Osteoblast (primary cell): ENCODE measurements around the gene CTNNA2. TPM values are rescaled to one million over a fixed set of nuclear protein-coding genes. Genes with fewer than 3 reads are reported as not detected.

ENCODE experiments used
- DNase-seq: peaks from one replicate; pipeline ENCODE4 v3.0.0; 2011; ENCODE audit warnings: low spot score, mixed read lengths; ENCODE audit not compliant: insufficient read length; ENCODE audit errors: missing footprints
- H2AFZ ChIP-seq: 2 replicates; pipeline ENCODE4 v1.6.0; 2011; ENCODE audit warnings: mild to moderate bottlenecking, low read length
- H3K27ac ChIP-seq: 2 replicates; pipeline ENCODE4 v1.5.1; 2011; ENCODE audit warnings: mild to moderate bottlenecking, low read depth, low read length, moderate library complexity
- H3K27me3 ChIP-seq: 2 replicates; pipeline ENCODE4 v1.6.0; 2012; ENCODE audit warnings: mild to moderate bottlenecking, control low read depth, inconsistent platforms, low read length, moderate library complexity; ENCODE audit not compliant: insufficient read depth
- H3K36me3 ChIP-seq: 2 replicates; pipeline ENCODE4 v1.5.1; 2011; ENCODE audit warnings: mild to moderate bottlenecking, low read length, control low read depth, moderate library complexity; ENCODE audit not compliant: insufficient read depth
- H3K4me1 ChIP-seq: 2 replicates; pipeline ENCODE4 v1.5.1; 2011; ENCODE audit warnings: mild to moderate bottlenecking, low read length, control low read depth, moderate library complexity; ENCODE audit not compliant: insufficient read depth
- H3K4me2 ChIP-seq: 2 replicates; pipeline ENCODE4 v1.6.0; 2011; ENCODE audit warnings: mild to moderate bottlenecking, low read length; ENCODE audit not compliant: insufficient read depth
- H3K4me3 ChIP-seq: fragments of 200-600 bp; sonication (generic); 3 replicates; pipeline ENCODE4 v1.5.1; 2012; ENCODE audit warnings: mild to moderate bottlenecking, low read length, inconsistent platforms; ENCODE audit not compliant: insufficient read depth
- H3K79me2 ChIP-seq: 2 replicates; pipeline ENCODE4 v1.6.0; 2012; ENCODE audit warnings: mild to moderate bottlenecking, low read length, control low read depth, inconsistent platforms; ENCODE audit not compliant: insufficient read depth
- H3K9me3 ChIP-seq: 2 replicates; pipeline ENCODE4 v1.5.1; 2011; ENCODE audit warnings: low read depth, low read length, control low read depth
- H4K20me1 ChIP-seq: 2 replicates; pipeline ENCODE4 v1.6.0; 2012; ENCODE audit warnings: mild to moderate bottlenecking, low read length, control low read depth; ENCODE audit not compliant: insufficient read depth
- CTCF ChIP-seq: IDR thresholded peaks from 2 replicates; pipeline ENCODE4 v1.5.1; 2011; ENCODE audit warnings: mild to moderate bottlenecking, low read depth, low read length, moderate library complexity; ENCODE audit errors: extremely low read depth
- total RNA-seq: library from RNA; depleted of rRNA; stranded (reverse); fragments of >200 nt; gene quantifications from 2 replicates; pipeline ENCODE4 v1.2.3, GENCODE V29; 2012

CTNNA2 gene
- total RNA-seq, 1 donor, result not detected

DNA sequence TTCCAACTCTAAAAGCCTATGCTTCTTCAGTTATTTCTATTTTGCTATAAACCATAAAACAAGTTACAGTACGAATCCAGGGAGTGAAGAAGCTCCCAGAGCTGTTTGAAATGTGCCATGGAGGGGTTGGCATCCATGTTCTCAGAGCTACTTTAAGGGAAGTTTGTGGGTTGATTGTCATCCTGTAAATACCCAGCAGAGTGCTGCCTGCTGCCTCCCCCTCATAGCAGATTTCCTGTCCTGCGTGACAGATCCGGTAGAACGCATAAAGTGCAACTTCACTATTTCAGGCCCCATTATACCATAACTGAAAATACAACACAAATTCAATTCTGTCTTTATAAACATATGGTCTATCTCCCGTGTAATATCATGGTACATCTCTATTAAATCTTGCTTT is 114.4 kb downstream of the CTNNA2 start:
- Histone ChIP-seq H3K36me3 (no peaks in the 10 kb centered on the region), H3K9me3 (no peaks in the 10 kb centered on the region), H3K4me2 (no peak overlapping the region), H3K79me2 (no peaks in the 10 kb centered on the region), H2AFZ (no peak overlapping the region), H3K27me3 (no peaks in the 10 kb centered on the region), H4K20me1 (no peaks in the 10 kb centered on the region), H3K4me3 (no peak overlapping the region), H3K4me1 (peaks cover 9% of the 10 kb centered on the region), H3K27ac (no peak overlapping the region)
- TF ChIP-seq CTCF, result no peak
- DNase-seq, result no peak

DNA sequence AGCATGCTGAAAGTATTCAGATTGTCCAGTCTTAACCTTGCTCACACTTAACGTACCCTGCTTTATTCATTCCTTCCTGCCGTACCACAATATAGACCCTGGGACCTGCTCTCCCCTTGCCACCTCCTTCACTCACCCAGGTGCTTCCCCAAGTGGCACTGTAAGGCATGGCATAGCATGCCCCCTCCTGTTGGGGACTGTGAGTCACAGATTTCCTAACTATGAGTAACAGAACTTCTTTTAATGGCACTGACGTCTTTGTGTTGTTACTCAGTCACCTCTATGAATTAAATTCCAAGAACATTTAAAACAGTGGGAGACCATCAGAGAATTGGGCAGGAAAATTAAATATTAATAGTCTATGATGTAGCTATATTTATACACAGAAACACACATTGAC is 117.2 kb downstream of the CTNNA2 start:
- Histone ChIP-seq H4K20me1 (no peaks in the 10 kb centered on the region), H2AFZ (no peak overlapping the region), H3K4me1 (no peaks in the 10 kb centered on the region), H3K36me3 (no peaks in the 10 kb centered on the region), H3K27ac (no peak overlapping the region), H3K9me3 (no peaks in the 10 kb centered on the region), H3K79me2 (no peaks in the 10 kb centered on the region), H3K27me3 (no peaks in the 10 kb centered on the region), H3K4me2 (no peak overlapping the region), H3K4me3 (no peak overlapping the region)
- TF ChIP-seq CTCF, result peak; percentile 17
- no peak for DNase-seq

DNA sequence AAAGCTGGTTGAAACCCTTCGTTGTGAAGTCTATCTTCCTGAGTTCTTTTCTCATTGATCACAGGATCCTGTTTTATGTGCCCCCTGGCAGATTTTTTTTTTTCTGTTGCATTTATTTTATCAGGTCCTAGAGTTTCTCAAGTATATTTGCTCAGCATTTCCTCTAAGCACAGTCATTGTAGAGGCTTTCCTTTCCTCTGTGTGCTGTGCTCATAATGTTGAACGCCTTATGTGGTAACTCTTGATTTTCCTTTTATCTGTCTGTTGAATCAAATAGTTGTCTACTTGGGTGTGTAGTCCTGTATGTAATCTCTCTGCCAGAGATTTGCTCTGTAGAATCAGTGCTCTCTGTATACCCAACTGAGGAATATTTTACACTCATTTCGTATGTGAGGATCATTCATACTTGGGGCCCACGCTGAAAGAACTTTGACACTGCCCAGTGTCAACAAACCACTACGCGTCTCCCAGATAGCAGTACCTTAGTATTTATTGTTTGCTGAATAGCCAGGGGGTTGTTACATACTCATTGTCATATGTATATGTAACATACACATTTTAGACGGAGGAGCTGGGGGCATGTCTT is 118.2 kb downstream of the CTNNA2 start:
- Histone ChIP-seq H4K20me1 (no peaks in the 10 kb centered on the region), H3K4me1 (no peaks in the 10 kb centered on the region), H3K9me3 (no peaks in the 10 kb centered on the region), H3K27ac (no peak overlapping the region), H2AFZ (no peak overlapping the region), H3K27me3 (no peaks in the 10 kb centered on the region), H3K79me2 (no peaks in the 10 kb centered on the region), H3K4me3 (no peak overlapping the region), H3K4me2 (no peak overlapping the region), H3K36me3 (no peaks in the 10 kb centered on the region)
- no peak for TF ChIP-seq CTCF
- no peak for DNase-seq

DNA sequence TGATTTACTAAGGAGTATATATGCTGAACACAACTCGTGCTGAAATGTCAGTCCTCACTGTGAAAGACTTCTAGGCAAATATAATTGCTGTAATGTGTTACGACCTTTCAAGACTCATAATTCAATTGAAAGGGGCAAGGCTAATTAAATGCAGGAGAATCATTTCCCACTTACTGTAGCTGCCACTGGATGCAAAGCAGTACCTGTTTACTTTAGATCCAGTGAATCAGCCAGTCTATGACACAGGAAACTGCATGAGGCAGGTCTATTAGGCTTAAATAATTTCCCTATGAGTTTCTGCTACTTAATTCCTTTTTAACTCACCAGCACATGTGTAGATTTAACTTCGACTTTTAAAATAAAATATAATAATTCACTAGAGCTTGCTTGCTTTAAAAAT is 125.6 kb downstream of the CTNNA2 start:
- Histone ChIP-seq H3K9me3 (no peaks in the 10 kb centered on the region), H3K79me2 (no peaks in the 10 kb centered on the region), H3K4me3 (no peak overlapping the region), H3K36me3 (no peaks in the 10 kb centered on the region), H3K27me3 (no peaks in the 10 kb centered on the region), H3K4me1 (no peaks in the 10 kb centered on the region), H2AFZ (no peak overlapping the region), H3K4me2 (no peak overlapping the region), H3K27ac (no peak overlapping the region), H4K20me1 (no peaks in the 10 kb centered on the region)
- no peak for TF ChIP-seq CTCF
- no peak for DNase-seq
